HG02623 (cell line): ENCODE data around the gene ZBTB43.

Source experiments
- ATAC-seq: cut with Tn5 transposase; IDR thresholded peaks from one replicate; pipeline ENCODE4 v1.9.1; 2021; ENCODE audit warnings: moderate library complexity; ENCODE audit not compliant: unreplicated experiment

ZBTB43 gene

DNA sequence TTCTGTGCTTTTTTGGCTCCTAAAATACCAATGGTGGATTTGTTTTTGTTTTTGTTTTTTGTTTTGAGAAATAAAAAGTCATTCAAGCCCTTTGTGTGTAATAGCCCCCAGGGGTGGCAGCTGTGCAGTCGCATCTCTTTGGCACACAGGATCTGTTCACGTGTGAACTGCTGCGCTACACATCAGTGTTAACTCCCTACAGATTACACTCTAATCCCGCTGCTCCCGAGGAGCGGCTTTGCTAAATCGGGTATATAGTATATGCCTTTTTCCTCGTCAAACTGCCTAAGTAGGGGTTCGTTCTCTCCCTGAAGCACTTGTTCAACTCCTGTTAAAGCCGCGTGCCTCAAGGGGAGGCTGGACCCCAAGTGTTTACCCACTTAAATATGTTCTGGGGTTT, 77.9 kb downstream of the ZBTB43 start:
- ATAC-seq: no peak

GRCh38 chr9:126883636-126884035, 78.8 kb downstream of the ZBTB43 start:
- ATAC-seq: no peak

DNA sequence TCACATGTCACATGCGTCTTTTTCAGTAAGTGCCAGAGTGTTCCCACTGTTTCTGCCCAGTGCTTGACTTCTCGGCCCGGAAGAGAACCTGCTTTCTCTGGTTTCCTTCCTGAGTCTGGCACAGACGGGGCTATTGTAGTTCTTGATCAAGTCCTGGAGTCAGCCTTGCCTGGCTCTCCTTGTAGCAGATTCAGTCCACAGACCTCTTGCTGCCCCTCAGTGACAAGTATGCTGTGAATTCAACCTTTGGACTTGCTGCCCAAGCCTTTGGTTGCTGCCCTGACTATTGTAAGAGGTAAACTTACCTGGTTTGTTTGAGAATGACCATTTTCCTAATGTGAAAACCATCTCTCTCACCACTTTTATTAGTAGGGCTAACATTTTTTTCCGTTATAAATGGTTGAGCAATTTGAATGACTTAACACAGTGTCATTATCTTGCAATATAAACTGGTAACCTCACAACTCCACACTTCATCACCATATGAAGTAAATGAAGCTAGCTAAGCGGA, 80.3 kb downstream of the ZBTB43 start:
- ATAC-seq: no peak

- no peak for ATAC-seq
Observed at GRCh38 chr9:126886034-126886822, 81.4 kb downstream of the ZBTB43 start.

DNA sequence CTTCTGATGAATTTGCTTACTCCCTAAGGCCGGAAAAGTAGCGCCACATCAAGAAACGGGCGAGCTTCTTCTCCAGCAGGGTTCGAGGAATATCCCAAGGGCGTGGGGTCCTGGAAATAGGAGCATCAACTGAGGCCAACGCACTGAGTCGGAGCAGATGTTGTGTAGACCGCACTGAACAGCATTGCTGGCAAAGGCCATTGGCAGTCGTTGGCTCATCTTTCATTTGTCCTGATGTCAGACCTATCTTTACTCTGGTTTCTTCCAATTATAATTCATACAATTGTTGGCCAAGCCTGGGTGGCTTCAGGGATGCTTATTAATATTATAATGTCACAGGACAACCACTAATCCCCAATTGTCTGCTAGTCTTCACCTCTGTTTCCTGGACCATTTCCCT, 82.1 kb downstream of the ZBTB43 start:
- ATAC-seq: no peak
